Measurements from ENCODE around the gene HSD17B2. TPM values are rescaled to one million over a fixed set of nuclear protein-coding genes. Genes with fewer than 3 reads are reported as not detected.

Gene HSD17B2
- total RNA-seq, 2 donors from 2014 or later = not detected

DNA sequence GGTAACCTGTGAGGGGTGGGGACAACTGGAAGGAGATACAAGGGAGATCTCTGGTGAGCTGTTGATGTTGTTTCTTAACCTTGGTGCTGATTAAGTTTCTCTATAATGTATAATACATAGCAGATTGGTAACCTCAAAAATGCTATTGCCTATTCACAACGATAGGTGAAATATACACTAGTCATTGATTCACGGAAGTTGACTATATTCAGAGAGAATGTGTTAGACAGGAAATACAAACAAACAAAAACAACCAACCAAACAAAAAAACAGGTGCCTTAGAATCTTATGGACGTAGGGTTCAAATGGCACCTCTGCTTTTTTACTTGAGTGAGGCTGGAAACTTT, 21.5 kb downstream of the HSD17B2 start:
- Histone ChIP-seq H3K4me1 (ENCODE audit: control insufficient read depth, insufficient read depth, low read length) (no peaks in the 10 kb centered on the region), H3K9me3 (ENCODE audit: control insufficient read depth, low read length) (no peaks in the 10 kb centered on the region), H3K36me3 (ENCODE audit: control insufficient read depth, insufficient read depth, low read length) (no peaks in the 10 kb centered on the region), H3K4me3 (ENCODE audit: low read length) (no peak overlapping the region), H3K9ac (ENCODE audit: extremely low read depth, low read length, poor library complexity, severe bottlenecking) (no peak overlapping the region), H3K27ac (ENCODE audit: low read depth, low read length) (no peak overlapping the region), H3K27me3 (ENCODE audit: control insufficient read depth, insufficient read depth, low read length, poor library complexity, severe bottlenecking) (no peaks in the 10 kb centered on the region)
- no peaks in the 10 kb centered on the region for H3K36me3 Mint-ChIP-seq (ENCODE audit: low read depth)
- TF ChIP-seq, protein P1, sequence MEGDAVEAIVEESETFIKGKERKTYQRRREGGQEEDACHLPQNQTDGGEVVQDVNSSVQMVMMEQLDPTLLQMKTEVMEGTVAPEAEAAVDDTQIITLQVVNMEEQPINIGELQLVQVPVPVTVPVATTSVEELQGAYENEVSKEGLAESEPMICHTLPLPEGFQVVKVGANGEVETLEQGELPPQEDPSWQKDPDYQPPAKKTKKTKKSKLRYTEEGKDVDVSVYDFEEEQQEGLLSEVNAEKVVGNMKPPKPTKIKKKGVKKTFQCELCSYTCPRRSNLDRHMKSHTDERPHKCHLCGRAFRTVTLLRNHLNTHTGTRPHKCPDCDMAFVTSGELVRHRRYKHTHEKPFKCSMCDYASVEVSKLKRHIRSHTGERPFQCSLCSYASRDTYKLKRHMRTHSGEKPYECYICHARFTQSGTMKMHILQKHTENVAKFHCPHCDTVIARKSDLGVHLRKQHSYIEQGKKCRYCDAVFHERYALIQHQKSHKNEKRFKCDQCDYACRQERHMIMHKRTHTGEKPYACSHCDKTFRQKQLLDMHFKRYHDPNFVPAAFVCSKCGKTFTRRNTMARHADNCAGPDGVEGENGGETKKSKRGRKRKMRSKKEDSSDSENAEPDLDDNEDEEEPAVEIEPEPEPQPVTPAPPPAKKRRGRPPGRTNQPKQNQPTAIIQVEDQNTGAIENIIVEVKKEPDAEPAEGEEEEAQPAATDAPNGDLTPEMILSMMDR (conservative IDR thresholded peaks at IDR 0.05) = no peak
- no peak for DNase-seq
- H3K27ac Mint-ChIP-seq = peak overlapping the region; percentile 16
- H3K9me3 Mint-ChIP-seq = no peaks in the 10 kb centered on the region
- WGBS, 2 experiments (ENCODE audit: insufficient coverage in 1 of 2, insufficient read length in 1 of 2) = 76% methylated on average over 2 of the region's 3 CpGs; no CpG with 5 or more reads in 1 of the 2 experiments
- peaks cover 13% of the 10 kb centered on the region for H3K4me1 Mint-ChIP-seq
- H3K27me3 Mint-ChIP-seq (ENCODE audit: insufficient read depth) = peaks cover 4% of the 10 kb centered on the region
- no peak overlapping the region for H3K4me3 Mint-ChIP-seq

- H3K4me1 ChIP-seq (ENCODE audit: control insufficient read depth, insufficient read depth, low read length) = no peaks in the 10 kb centered on the region
- Mint-ChIP-seq H3K4me3 (no peak overlapping the region), H3K27ac (no peak overlapping the region), H3K27me3 (ENCODE audit: insufficient read depth) (peaks cover 4% of the 10 kb centered on the region), H3K36me3 (ENCODE audit: low read depth) (no peaks in the 10 kb centered on the region), H3K4me1 (peaks cover 16% of the 10 kb centered on the region), H3K9me3 (no peaks in the 10 kb centered on the region)
- H3K27me3 ChIP-seq (ENCODE audit: control insufficient read depth, insufficient read depth, low read length, poor library complexity, severe bottlenecking) = no peaks in the 10 kb centered on the region
- H3K36me3 ChIP-seq (ENCODE audit: control insufficient read depth, insufficient read depth, low read length) = no peaks in the 10 kb centered on the region
- no peak overlapping the region for H3K9ac ChIP-seq (ENCODE audit: extremely low read depth, low read length, poor library complexity, severe bottlenecking)
- 93 to 95% methylated on average over 6 to 8 of the region's 8 CpGs for WGBS, 2 experiments (ENCODE audit: insufficient coverage in 1 of 2, insufficient read length in 1 of 2)
- H3K9me3 ChIP-seq (ENCODE audit: control insufficient read depth, low read length) = no peaks in the 10 kb centered on the region
- DNase-seq = no peak
- H3K27ac ChIP-seq (ENCODE audit: low read depth, low read length) = no peak overlapping the region
- no peak overlapping the region for H3K4me3 ChIP-seq (ENCODE audit: low read length)
- TF ChIP-seq, protein P1 (conservative IDR thresholded peaks at IDR 0.05) = no peak
Observed at GRCh38 chr16:82059161-82059982, 24.3 kb downstream of the HSD17B2 start.

- DNase-seq = no peak
- WGBS, 2 experiments (ENCODE audit: insufficient coverage in 1 of 2, insufficient read length in 1 of 2) = 89% methylated on average over 1 of the region's 1 CpG; no CpG with 5 or more reads in 1 of the 2 experiments
- Mint-ChIP-seq H3K4me3 (no peak overlapping the region), H3K4me1 (peaks cover 16% of the 10 kb centered on the region), H3K27ac (no peak overlapping the region), H3K36me3 (ENCODE audit: low read depth) (no peaks in the 10 kb centered on the region), H3K9me3 (no peaks in the 10 kb centered on the region), H3K27me3 (ENCODE audit: insufficient read depth) (peaks cover 4% of the 10 kb centered on the region)
- Histone ChIP-seq H3K9ac (ENCODE audit: extremely low read depth, low read length, poor library complexity, severe bottlenecking) (no peak overlapping the region), H3K27ac (ENCODE audit: low read depth, low read length) (no peak overlapping the region), H3K36me3 (ENCODE audit: control insufficient read depth, insufficient read depth, low read length) (no peaks in the 10 kb centered on the region), H3K9me3 (ENCODE audit: control insufficient read depth, low read length) (no peaks in the 10 kb centered on the region), H3K4me3 (ENCODE audit: low read length) (no peak overlapping the region), H3K27me3 (ENCODE audit: control insufficient read depth, insufficient read depth, low read length, poor library complexity, severe bottlenecking) (peaks cover 4% of the 10 kb centered on the region), H3K4me1 (ENCODE audit: control insufficient read depth, insufficient read depth, low read length) (no peaks in the 10 kb centered on the region)
- TF ChIP-seq, protein P1 (conservative IDR thresholded peaks at IDR 0.05) = no peak
Observed at GRCh38 chr16:82059983-82060421, 24.9 kb downstream of the HSD17B2 start.

All from endodermal cell (in vitro differentiated cells).